ENCODE results near the gene TMEM132D.

TMEM132D gene

GRCh38 chr12:129670256-129670920, 233.4 kb downstream of the TMEM132D start:
- peak; percentile 59 for DNase-seq (ENCODE audit: low spot score)
- FAIRE-seq = no peak

- no peak for DNase-seq (ENCODE audit: low spot score)
- no peak for FAIRE-seq
These were observed 238.4 kb downstream of the TMEM132D start for GRCh38 chr12:129665414-129665813.

GRCh38 chr12:129662234-129662633, 241.6 kb downstream of the TMEM132D start:
- DNase-seq (ENCODE audit: low spot score) = peak; percentile 7
- no peak for FAIRE-seq

- no peak for DNase-seq (ENCODE audit: low spot score)
- no peak for FAIRE-seq
These were observed 242.9 kb downstream of the TMEM132D start for GRCh38 chr12:129660946-129661345.

- peak; percentile 84 for FAIRE-seq
- DNase-seq (ENCODE audit: low spot score) = peak; percentile 87
These were observed 243.7 kb downstream of the TMEM132D start for GRCh38 chr12:129659961-129660622.

- DNase-seq (ENCODE audit: low spot score) (no peak), FAIRE-seq (no peak)
These were observed 246.6 kb downstream of the TMEM132D start for GRCh38 chr12:129657179-129657578.

GRCh38 chr12:129651951-129652350, 251.9 kb downstream of the TMEM132D start:
- FAIRE-seq (no peak), DNase-seq (ENCODE audit: low spot score) (no peak)

- FAIRE-seq = no peak
- no peak for DNase-seq (ENCODE audit: low spot score)
These were observed 261.9 kb downstream of the TMEM132D start for GRCh38 chr12:129641926-129642325.

GRCh38 chr12:129635021-129635685, 268.7 kb downstream of the TMEM132D start:
- FAIRE-seq (no peak), DNase-seq (ENCODE audit: low spot score) (no peak)

- FAIRE-seq (no peak), DNase-seq (ENCODE audit: low spot score) (no peak)
These were observed 272.5 kb downstream of the TMEM132D start for GRCh38 chr12:129631316-129631715.

GRCh38 chr12:129629901-129630300, 273.9 kb downstream of the TMEM132D start:
- DNase-seq (ENCODE audit: low spot score) = no peak
- FAIRE-seq = no peak

- FAIRE-seq (no peak), DNase-seq (ENCODE audit: low spot score) (no peak)
These were observed 281.3 kb downstream of the TMEM132D start for GRCh38 chr12:129622566-129622965.

GRCh38 chr12:129619271-129619670, 284.6 kb downstream of the TMEM132D start:
- no peak for DNase-seq (ENCODE audit: low spot score)
- FAIRE-seq = no peak

GRCh38 chr12:129617849-129618248, 286.0 kb downstream of the TMEM132D start:
- FAIRE-seq = no peak

GRCh38 chr12:129615001-129615400, 288.8 kb downstream of the TMEM132D start:
- DNase-seq (ENCODE audit: low spot score) = peak; percentile 83
- peak; percentile 84 for FAIRE-seq

More at GRCh38 chr12:129617849-129618248, 286.0 kb downstream of the TMEM132D start:
- DNase-seq (ENCODE audit: low spot score) = no peak

GRCh38 chr12:129614221-129614885, 289.5 kb downstream of the TMEM132D start:
- peak; percentile 78 for FAIRE-seq
- peak; percentile 75 for DNase-seq (ENCODE audit: low spot score)

GRCh38 chr12:129613314-129613713, 290.5 kb downstream of the TMEM132D start:
- DNase-seq (ENCODE audit: low spot score) (peak; percentile 14), FAIRE-seq (no peak)

GRCh38 chr12:129610601-129611120, 293.2 kb downstream of the TMEM132D start:
- FAIRE-seq = no peak
- DNase-seq (ENCODE audit: low spot score) = no peak

- FAIRE-seq (no peak), DNase-seq (ENCODE audit: low spot score) (no peak)
These were observed 296.1 kb downstream of the TMEM132D start for GRCh38 chr12:129607756-129608155.

- DNase-seq (ENCODE audit: low spot score) = peak; percentile 98
These were observed 296.5 kb downstream of the TMEM132D start for GRCh38 chr12:129607301-129607700.

GRCh38 chr12:129606239-129606638, 297.6 kb downstream of the TMEM132D start:
- DNase-seq (ENCODE audit: low spot score) (no peak), FAIRE-seq (no peak)

More at GRCh38 chr12:129607301-129607700, 296.5 kb downstream of the TMEM132D start:
- peak; percentile 95 for FAIRE-seq

Data from RCC 7860 (cell line).